Nephron (organoid): ENCODE data around the gene ENTR1.
"Not testable (repeated sequence)": the region's sequence is repeated elsewhere in the genome, so short reads cannot be mapped to it uniquely, and the experiment has no call there.

ENCODE experiments used
- H3K27ac Mint-ChIP-seq, 3 experiments: 2 replicates each; pipeline ENCODE4 v1.8.0; 2020; ENCODE audit warnings: mixed read lengths in 3 of 3, mild to moderate bottlenecking in 2 of 3, moderate library complexity in 1 of 3
- H3K27me3 Mint-ChIP-seq: 2 replicates; pipeline ENCODE4 v1.8.0; 2021; ENCODE audit warnings: low read depth, mild to moderate bottlenecking, moderate library complexity, mixed read lengths
- H3K36me3 Mint-ChIP-seq: 2 replicates; pipeline ENCODE4 v1.8.0; 2020; ENCODE audit warnings: low read depth, mixed read lengths
- H3K4me1 Mint-ChIP-seq: 2 replicates; pipeline ENCODE4 v1.8.0; 2020; ENCODE audit warnings: mixed read lengths
- H3K4me3 Mint-ChIP-seq, 3 experiments: 2 replicates each; pipeline ENCODE4 v1.8.0; 2020; ENCODE audit warnings: mild to moderate bottlenecking in 3 of 3, mixed read lengths in 3 of 3, moderate library complexity in 2 of 3
- H3K9me3 Mint-ChIP-seq: 2 replicates; pipeline ENCODE4 v1.8.0; 2020; ENCODE audit warnings: mixed read lengths
- CTCF ChIP-seq, 3 experiments: fragments of 200-600 bp; sonication (generic); IDR thresholded peaks; one replicate each; pipeline ENCODE4 v1.5.0; 2021; ENCODE audit warnings: antibody characterized with exemption in 3 of 3; ENCODE audit not compliant: unreplicated experiment in 3 of 3

Gene ENTR1

GRCh38 chr9:136431782-136432350 is 21.5 kb upstream of the ENTR1 start:
- H3K27me3 Mint-ChIP-seq, result no peaks in the 10 kb centered on the region
- peaks cover 6% of the 10 kb centered on the region for H3K4me1 Mint-ChIP-seq
- H3K4me3 Mint-ChIP-seq, result no peak overlapping the region
- peaks cover 18% of the 10 kb centered on the region for H3K36me3 Mint-ChIP-seq
- no peak overlapping the region for H3K27ac Mint-ChIP-seq
- no peaks in the 10 kb centered on the region for H3K9me3 Mint-ChIP-seq
- no peak for TF ChIP-seq CTCF (IDR thresholded peaks at IDR 0.05; ENCODE audit: unreplicated experiment in 3 of 3)

DNA sequence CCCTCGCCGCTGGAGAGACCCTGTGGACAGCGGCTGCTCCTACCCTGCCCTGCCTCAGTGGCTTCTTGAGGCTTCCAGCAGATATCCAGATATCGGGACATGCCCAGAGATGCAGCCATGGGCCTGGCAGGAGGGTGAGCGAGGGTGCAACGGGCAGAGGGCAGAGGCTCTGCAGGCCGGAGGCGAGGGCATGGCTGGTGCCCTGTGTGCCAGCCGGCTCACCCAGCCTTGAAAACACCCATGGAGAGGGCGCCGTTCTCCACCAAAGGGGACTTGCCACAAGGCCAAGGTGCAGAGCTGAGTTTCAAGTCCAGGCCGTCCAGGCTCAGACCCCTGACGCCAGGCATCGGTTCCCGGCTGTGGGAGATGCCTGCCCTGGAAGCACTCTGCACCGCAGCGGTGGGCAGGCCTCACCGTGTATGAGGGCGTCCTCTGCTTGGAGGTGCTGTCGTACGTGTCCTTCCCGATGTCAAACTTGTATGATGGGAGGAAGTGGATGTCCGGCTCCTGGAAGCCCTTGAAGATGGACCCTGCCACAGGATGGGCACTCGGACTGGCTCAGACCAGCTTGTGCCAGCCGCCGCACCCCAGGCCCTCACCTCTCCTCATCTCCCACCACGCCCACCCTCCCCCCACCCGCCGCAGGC is 20.3 kb upstream of the ENTR1 start:
- no peak overlapping the region for H3K4me3 Mint-ChIP-seq
- no peaks in the 10 kb centered on the region for H3K9me3 Mint-ChIP-seq
- no peaks in the 10 kb centered on the region for H3K27me3 Mint-ChIP-seq
- H3K36me3 Mint-ChIP-seq, result peaks cover 16% of the 10 kb centered on the region
- no peaks in the 10 kb centered on the region for H3K4me1 Mint-ChIP-seq
- no peak for TF ChIP-seq CTCF (IDR thresholded peaks at IDR 0.05; ENCODE audit: unreplicated experiment in 3 of 3)
- H3K27ac Mint-ChIP-seq, result no peak overlapping the region

GRCh38 chr9:136429683-136430491 is 19.5 kb upstream of the ENTR1 start:
- Mint-ChIP-seq H3K4me1 (no peaks in the 10 kb centered on the region), H3K27ac (no peak overlapping the region), H3K4me3 (no peak overlapping the region), H3K27me3 (no peaks in the 10 kb centered on the region), H3K36me3 (peaks cover 22% of the 10 kb centered on the region), H3K9me3 (no peaks in the 10 kb centered on the region)
- TF ChIP-seq CTCF (IDR thresholded peaks at IDR 0.05; ENCODE audit: unreplicated experiment in 3 of 3), result no peak

GRCh38 chr9:136429075-136429628 is 18.7 kb upstream of the ENTR1 start:
- Mint-ChIP-seq H3K4me1 (no peaks in the 10 kb centered on the region), H3K9me3 (no peaks in the 10 kb centered on the region), H3K27ac (no peak overlapping the region), H3K36me3 (peaks cover 28% of the 10 kb centered on the region), H3K27me3 (no peaks in the 10 kb centered on the region), H3K4me3 (no peak overlapping the region)
- TF ChIP-seq CTCF (IDR thresholded peaks at IDR 0.05; ENCODE audit: unreplicated experiment in 3 of 3), result no peak

DNA sequence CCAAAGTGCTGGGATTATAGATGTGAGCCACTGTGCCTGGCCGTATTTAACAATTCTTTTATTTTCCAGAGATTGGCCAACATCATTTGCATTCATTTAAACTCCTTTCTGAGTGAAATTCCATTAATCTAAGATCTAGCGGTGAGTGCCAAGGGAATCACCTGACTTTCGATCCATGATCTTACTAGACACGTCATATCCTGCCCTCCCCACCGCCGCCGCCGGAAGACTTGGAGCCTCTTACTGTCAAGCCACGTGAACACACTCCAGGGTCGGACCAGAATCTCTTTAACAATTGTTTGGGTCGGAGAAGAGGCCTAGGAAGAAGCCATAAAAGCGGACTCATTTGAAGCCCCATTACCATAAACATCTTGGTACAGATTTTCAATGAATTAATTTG is 16.4 kb upstream of the ENTR1 start:
- H3K36me3 Mint-ChIP-seq, result peaks cover 34% of the 10 kb centered on the region
- H3K4me3 Mint-ChIP-seq, result no peak overlapping the region
- H3K27ac Mint-ChIP-seq, result no peak overlapping the region
- no peaks in the 10 kb centered on the region for H3K27me3 Mint-ChIP-seq
- TF ChIP-seq CTCF (IDR thresholded peaks at IDR 0.05; ENCODE audit: unreplicated experiment in 3 of 3), result no peak
- H3K4me1 Mint-ChIP-seq, result no peaks in the 10 kb centered on the region
- no peaks in the 10 kb centered on the region for H3K9me3 Mint-ChIP-seq

DNA sequence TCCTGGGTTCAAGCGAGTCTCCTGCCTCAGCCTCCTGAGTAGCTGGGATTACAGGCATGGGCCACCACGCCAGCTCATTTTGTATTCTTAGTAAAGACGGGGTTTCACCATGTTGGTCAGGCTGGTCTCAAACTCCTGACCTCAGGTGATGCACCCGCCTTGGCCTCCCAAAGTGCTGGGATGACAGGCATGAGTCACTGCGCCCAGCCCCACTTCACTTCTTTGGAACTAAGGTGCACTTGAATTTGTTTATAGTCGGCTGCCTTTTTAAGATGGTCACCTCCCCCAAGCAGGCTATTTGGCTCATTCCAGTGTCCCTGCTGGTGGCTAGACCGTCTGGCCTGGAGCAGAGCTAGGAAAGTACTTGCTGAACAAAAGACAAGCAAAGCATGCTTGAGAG is 15.0 kb upstream of the ENTR1 start:
- not testable (repeated sequence) for H3K4me3 Mint-ChIP-seq, H3K4me1 Mint-ChIP-seq, H3K27me3 Mint-ChIP-seq, H3K9me3 Mint-ChIP-seq, H3K27ac Mint-ChIP-seq
- H3K36me3 Mint-ChIP-seq, result peaks cover 40% of the 10 kb centered on the region
